GM03348 (cell line): Measurements from ENCODE around the gene NPHP4.
A peak's percentile ranks its signal among the peaks of the same experiment; 100 is the strongest.

Experiments used
- DNase-seq: peaks from one replicate; pipeline ENCODE4 v3.0.0; 2012; ENCODE audit warnings: low spot score

NPHP4 gene

GRCh38 chr1:5989286-5989605 lies 3.0 kb downstream of the NPHP4 start:
- DNase-seq, result no peak

GRCh38 chr1:5988596-5989285 lies 3.5 kb downstream of the NPHP4 start:
- no peak for DNase-seq

- no peak for DNase-seq
Observed at GRCh38 chr1:5986018-5986417, 6.2 kb downstream of the NPHP4 start.

- DNase-seq, result no peak
Observed at GRCh38 chr1:5985250-5985649, 7.0 kb downstream of the NPHP4 start.

GRCh38 chr1:5983361-5984103 lies 8.7 kb downstream of the NPHP4 start:
- DNase-seq, result peak; percentile 76

- no peak for DNase-seq
Observed at GRCh38 chr1:5982868-5983267, 9.4 kb downstream of the NPHP4 start.

GRCh38 chr1:5982276-5982675 lies 9.9 kb downstream of the NPHP4 start:
- DNase-seq, result no peak

- DNase-seq, result no peak
Observed at GRCh38 chr1:5981009-5981380, 11.2 kb downstream of the NPHP4 start.

- peak; percentile 45 for DNase-seq
Observed at GRCh38 chr1:5980314-5981008, 11.8 kb downstream of the NPHP4 start.

GRCh38 chr1:5979536-5980313 lies 12.5 kb downstream of the NPHP4 start:
- no peak for DNase-seq

- DNase-seq, result no peak
Observed at GRCh38 chr1:5978452-5978851, 13.8 kb downstream of the NPHP4 start.

- DNase-seq, result no peak
Observed at GRCh38 chr1:5977494-5978444, 14.5 kb downstream of the NPHP4 start.

GRCh38 chr1:5976726-5977493 lies 15.3 kb downstream of the NPHP4 start:
- no peak for DNase-seq

- no peak for DNase-seq
Observed at GRCh38 chr1:5976231-5976630, 16.0 kb downstream of the NPHP4 start.

GRCh38 chr1:5975133-5975880 lies 16.9 kb downstream of the NPHP4 start:
- DNase-seq, result peak; percentile 86

- no peak for DNase-seq
Observed at GRCh38 chr1:5974631-5975030, 17.6 kb downstream of the NPHP4 start.

GRCh38 chr1:5973771-5974170 lies 18.5 kb downstream of the NPHP4 start:
- DNase-seq, result no peak

- no peak for DNase-seq
Observed at GRCh38 chr1:5972198-5972520, 20.1 kb downstream of the NPHP4 start.

GRCh38 chr1:5971471-5972197 lies 20.6 kb downstream of the NPHP4 start:
- DNase-seq, result no peak
